ENCODE results near the gene CRIP2.

- TF ChIP-seq EZH2phosphoT487 (IDR thresholded peaks at IDR 0.05; ENCODE audit: borderline replicate concordance, low read length) (no peak), CTCF (IDR thresholded peaks at IDR 0.05; ENCODE audit: low read depth, low read length, poor library complexity, severe bottlenecking) (no peak)
These were observed 54.1 kb downstream of the CRIP2 start for GRCh38 chr14:105528586-105529318.
